ENCODE results near the gene LLPH.

DNA sequence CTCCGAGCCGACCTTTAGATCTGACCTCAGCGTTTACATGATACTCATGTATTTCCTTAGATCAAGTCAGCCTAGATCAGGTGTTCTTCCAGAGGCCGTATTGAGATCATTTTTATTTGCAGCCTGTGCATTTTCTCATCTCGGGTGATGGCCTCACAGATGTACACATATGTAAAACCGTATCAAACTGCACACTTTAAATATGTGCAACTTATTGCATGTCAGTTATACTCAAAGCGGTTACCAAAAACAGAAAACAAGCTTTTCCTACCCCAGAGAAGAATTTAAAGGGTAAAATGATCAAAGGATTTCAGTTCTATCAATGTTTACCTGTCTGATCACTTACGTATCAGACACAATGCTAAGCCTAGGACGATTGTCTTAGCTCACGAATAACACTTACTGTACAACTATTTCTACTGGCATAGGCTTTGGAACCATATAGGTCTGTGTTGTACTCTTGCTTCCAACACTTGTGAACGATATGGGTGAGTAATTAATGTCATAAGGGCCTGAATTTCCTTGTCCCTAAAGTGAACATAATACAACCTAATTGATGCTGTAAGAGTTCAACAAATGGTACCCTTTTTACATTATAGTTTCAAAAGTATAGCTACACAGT lies 628 bp upstream of the LLPH start:
- TF ChIP-seq, protein P1, sequence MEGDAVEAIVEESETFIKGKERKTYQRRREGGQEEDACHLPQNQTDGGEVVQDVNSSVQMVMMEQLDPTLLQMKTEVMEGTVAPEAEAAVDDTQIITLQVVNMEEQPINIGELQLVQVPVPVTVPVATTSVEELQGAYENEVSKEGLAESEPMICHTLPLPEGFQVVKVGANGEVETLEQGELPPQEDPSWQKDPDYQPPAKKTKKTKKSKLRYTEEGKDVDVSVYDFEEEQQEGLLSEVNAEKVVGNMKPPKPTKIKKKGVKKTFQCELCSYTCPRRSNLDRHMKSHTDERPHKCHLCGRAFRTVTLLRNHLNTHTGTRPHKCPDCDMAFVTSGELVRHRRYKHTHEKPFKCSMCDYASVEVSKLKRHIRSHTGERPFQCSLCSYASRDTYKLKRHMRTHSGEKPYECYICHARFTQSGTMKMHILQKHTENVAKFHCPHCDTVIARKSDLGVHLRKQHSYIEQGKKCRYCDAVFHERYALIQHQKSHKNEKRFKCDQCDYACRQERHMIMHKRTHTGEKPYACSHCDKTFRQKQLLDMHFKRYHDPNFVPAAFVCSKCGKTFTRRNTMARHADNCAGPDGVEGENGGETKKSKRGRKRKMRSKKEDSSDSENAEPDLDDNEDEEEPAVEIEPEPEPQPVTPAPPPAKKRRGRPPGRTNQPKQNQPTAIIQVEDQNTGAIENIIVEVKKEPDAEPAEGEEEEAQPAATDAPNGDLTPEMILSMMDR (conservative IDR thresholded peaks at IDR 0.05; ENCODE audit: low read length), result no peak
- no peak for TF ChIP-seq EZH2phosphoT487 (IDR thresholded peaks at IDR 0.05; ENCODE audit: borderline replicate concordance)

All from Loucy (cell line).